Body of pancreas (tissue), 4 donors: Measurements from ENCODE around the gene SPATA46. TPM values are rescaled to one million over a fixed set of nuclear protein-coding genes. Genes with fewer than 3 reads are reported as not detected.

Experiments
- ATAC-seq: fragments of 150-250 bp; one replicate; pipeline ENCODE4 v1.9.1; 2016
- DNase-seq, 4 donors: peaks; one replicate each; pipeline ENCODE4 v3.0.0-alpha.2; 2019
- H3K27ac ChIP-seq, 4 donors: fragments of 200-600 bp; sonication (generic); 1 replicate in 3 of 4; 2 replicates in 1 of 4; pipeline versions ENCODE4 v1.5.1 to v1.6.1; 2016 to 2019; ENCODE audit warnings: mild to moderate bottlenecking in 1 of 4, mixed read lengths in 1 of 4, moderate library complexity in 1 of 4
- H3K27me3 ChIP-seq, 2 donors: fragments of 200-600 bp; sonication (generic); one replicate each; pipeline ENCODE4 v1.6.0; 2016; ENCODE audit warnings: mild to moderate bottlenecking in 1 of 2
- H3K36me3 ChIP-seq, 2 donors: fragments of 200-600 bp; sonication (generic); replicated peaks in 1 of 2; 2 replicates each; pipeline ENCODE4 v1.5.1; 2016; ENCODE audit warnings: low read depth in 2 of 2; ENCODE audit not compliant: insufficient read depth in 1 of 2
- H3K4me1 ChIP-seq: fragments of 200-600 bp; sonication (generic); one replicate; pipeline ENCODE4 v1.6.0; 2016
- H3K4me3 ChIP-seq, 2 donors: fragments of 200-600 bp; sonication (generic); 1 replicate in 1 of 2; 2 replicates in 1 of 2; pipeline ENCODE4 v1.5.1; 2016 to 2019
- H3K9me3 ChIP-seq, 3 donors: fragments of 200-600 bp; sonication (generic); 1 replicate in 2 of 3; 2 replicates in 1 of 3; pipeline ENCODE4 v1.5.1; 2016
- CTCF ChIP-seq, 7 experiments: fragments of 450-650 bp in 4 of 7; fragments of 200-600 bp in 3 of 7; sonication (generic) in 3 of 7; IDR thresholded peaks; one replicate each; pipeline ENCODE4 v1.5.1; 2016 to 2019; ENCODE audit warnings: antibody characterized with exemption in 7 of 7
- POLR2A ChIP-seq, 3 donors: fragments of 450-650 bp; IDR thresholded peaks; one replicate each; pipeline ENCODE4 v1.6.1; 2016; ENCODE audit warnings: antibody characterized with exemption in 3 of 3, mild to moderate bottlenecking in 2 of 3
- WGBS, 2 donors: methylation state at CpG; one replicate each; pipeline ENCODE4 v1.1.5; 2017; 5-methylcytosine and 5-hydroxymethylcytosine counted together
- intact Hi-C: fragments of 100-400 bp; cut with DNase I; formaldehyde crosslinking; loops from one replicate; pipeline ENCODE4 v1.15.1; 2023
- total RNA-seq, 2 donors: library from RNA; depleted of rRNA; stranded (reverse); fragments of >200 nt; gene quantifications; one replicate each; pipeline ENCODE4 v1.1.0, GENCODE V29; 2016

The SPATA46 gene
- total RNA-seq, 2 donors from 2014 or later: not detected

- Histone ChIP-seq H3K4me3 (no peak overlapping the region), H3K36me3 (no peaks in the 10 kb centered on the region), H3K9me3 (no peaks in the 10 kb centered on the region), H3K27ac (no peak overlapping the region), H3K4me1 (no peaks in the 10 kb centered on the region), H3K27me3 (no peaks in the 10 kb centered on the region)
- DNase-seq (no peak), ATAC-seq (no peak)
- TF ChIP-seq CTCF (IDR thresholded peaks at IDR 0.05): no peak
- no peak for TF ChIP-seq POLR2A (IDR thresholded peaks at IDR 0.05)
- intact Hi-C loops: loop anchor here (5.0 kb wide), 1 partner anchor 331 kb away; no protein-coding TSS in a partner anchor
- WGBS, 2 donors: 64 to 79% methylated on average over 8 of the region's 8 CpGs
These were observed 11.5 kb upstream of the SPATA46 start for GRCh38 chr1:162388083-162388594.

DNA sequence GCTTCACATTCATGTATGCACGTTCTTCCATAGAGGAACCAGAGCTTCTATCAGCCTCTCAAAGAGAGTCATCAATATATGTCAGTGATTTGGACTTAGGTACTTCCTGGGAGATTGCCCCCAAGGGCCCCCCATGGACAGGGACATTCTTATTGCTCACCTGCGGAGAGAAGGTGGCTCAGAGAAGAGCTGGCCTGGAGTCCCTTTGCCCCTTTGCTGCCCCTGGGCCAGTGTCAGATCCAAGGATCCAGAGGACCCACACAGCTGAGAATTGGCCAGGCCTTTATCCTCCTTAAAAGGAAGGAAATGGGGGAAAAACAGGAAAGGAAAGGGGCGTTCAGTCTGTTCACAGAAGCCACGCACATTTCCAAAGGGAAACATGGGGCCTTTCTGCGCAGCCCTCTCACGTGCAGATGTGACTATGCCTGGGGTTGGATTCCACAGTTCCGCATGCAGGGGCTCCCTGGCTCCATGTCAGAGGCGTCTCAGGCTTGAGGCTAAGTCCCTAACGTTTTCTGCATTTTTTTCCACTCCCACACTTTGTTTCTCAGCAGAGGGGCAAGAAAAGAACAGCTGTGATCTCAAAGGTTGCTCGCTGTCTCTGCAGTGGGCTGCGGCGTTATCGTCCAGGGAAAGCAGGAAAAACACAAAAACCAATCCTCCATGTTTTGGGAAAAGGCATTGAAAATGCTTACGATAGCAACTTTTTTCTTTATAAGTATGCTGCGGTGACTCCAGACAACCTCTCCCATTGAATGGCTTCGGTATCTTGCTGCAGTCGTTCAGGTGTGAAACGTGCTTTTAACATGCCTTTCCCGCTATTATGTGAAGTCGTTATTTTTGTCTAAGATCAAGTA, 10.8 kb upstream of the SPATA46 start:
- Histone ChIP-seq H3K4me1 (no peaks in the 10 kb centered on the region), H3K27ac (no peak overlapping the region), H3K27me3 (no peaks in the 10 kb centered on the region), H3K4me3 (no peak overlapping the region), H3K9me3 (no peaks in the 10 kb centered on the region), H3K36me3 (no peaks in the 10 kb centered on the region)
- TF ChIP-seq CTCF (IDR thresholded peaks at IDR 0.05) (no peak), POLR2A (IDR thresholded peaks at IDR 0.05) (no peak)
- ATAC-seq (no peak), DNase-seq (no peak)
- intact Hi-C loops: loop anchor here (5.0 kb wide), 1 partner anchor 330 kb away; no protein-coding TSS in a partner anchor
- 75 to 76% methylated on average over 19 to 20 of the region's 20 CpGs for WGBS, 2 donors

DNA sequence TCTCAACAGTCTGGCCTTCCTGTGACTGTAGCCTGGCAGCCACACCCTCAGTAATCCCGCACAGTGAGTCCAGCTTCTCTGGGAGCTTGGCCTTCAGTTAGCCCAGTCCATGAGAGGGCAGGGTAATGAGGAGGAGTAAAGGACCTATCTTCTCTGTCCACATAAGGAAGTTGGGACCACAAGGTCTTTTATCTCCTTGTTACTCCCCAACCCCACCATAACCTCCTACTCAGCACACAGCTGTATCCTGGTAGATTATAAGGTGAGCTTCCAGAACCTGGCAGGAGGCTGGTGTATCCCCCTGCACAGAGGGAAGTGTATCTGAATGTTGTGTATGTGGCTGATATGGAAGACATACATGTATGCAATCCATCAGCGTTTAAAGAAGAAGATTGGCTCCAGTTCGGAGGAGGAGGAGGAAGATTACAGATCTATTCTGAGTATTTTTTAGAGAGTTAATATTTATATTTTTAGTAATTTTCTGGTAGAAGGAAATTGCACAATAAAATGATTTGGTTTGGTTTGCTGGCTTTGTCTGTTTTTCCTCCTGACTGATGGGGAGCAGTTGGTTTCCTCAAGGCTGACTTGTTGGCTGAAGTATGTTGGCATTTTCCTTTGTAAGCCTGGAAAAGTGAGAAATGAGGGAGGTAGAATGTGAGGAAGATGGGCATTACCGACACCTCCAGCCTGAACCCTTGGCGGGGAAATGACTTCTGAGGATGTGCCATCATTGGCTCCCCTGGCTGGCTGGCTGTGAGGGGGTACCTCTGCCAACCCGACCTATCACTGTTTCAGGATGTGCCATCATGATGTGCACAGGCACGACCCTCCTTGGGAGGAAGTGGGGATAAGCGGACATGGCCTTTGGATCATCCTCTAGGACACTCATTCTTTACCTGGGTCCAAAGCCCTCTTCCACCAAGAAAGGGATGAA, 9.9 kb upstream of the SPATA46 start:
- no peaks in the 10 kb centered on the region for H3K4me1 ChIP-seq
- no peak for DNase-seq
- H3K27me3 ChIP-seq: no peaks in the 10 kb centered on the region
- no peak overlapping the region for H3K27ac ChIP-seq
- no peak overlapping the region for H3K4me3 ChIP-seq
- ATAC-seq: no peak
- TF ChIP-seq CTCF (IDR thresholded peaks at IDR 0.05): no peak
- TF ChIP-seq POLR2A (IDR thresholded peaks at IDR 0.05): no peak
- 84 to 85% methylated on average over 8 of the region's 8 CpGs for WGBS, 2 donors
- no peaks in the 10 kb centered on the region for H3K9me3 ChIP-seq
- intact Hi-C loops: loop anchor here (5.0 kb wide), 1 partner anchor 329 kb away; no protein-coding TSS in a partner anchor
- H3K36me3 ChIP-seq: no peaks in the 10 kb centered on the region

DNA sequence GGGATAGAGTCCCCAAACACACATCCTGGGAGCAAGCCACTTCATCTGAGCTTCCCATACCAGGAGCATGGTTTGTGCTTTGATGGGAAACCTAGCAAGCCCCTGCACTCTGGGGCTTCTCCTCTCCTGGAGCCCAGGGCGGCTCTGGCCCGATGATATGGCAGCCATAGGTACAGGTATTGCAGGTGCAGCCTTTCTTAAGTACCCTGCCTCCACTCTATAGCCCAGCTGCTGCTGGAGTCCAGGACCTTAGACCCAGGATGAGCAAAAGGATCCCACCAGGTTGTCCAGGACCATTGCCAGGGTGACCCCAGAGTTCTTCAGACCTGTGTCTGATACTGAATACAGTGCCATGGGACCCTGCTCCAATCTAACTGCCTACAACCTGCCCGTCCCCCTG, 9.0 kb upstream of the SPATA46 start:
- 72 to 100% methylated on average over 2 to 3 of the region's 3 CpGs for WGBS, 2 donors
- no peak for DNase-seq

More for the DNA sequence above, 9.0 kb upstream of the SPATA46 start:
- no peak overlapping the region for H3K4me3 ChIP-seq
- TF ChIP-seq POLR2A (IDR thresholded peaks at IDR 0.05) (no peak), CTCF (IDR thresholded peaks at IDR 0.05) (no peak)
- intact Hi-C loops: loop anchor here (5.0 kb wide), 1 partner anchor 328 kb away; no protein-coding TSS in a partner anchor
- H3K4me1 ChIP-seq: no peaks in the 10 kb centered on the region
- no peaks in the 10 kb centered on the region for H3K36me3 ChIP-seq
- H3K27me3 ChIP-seq: no peaks in the 10 kb centered on the region
- no peak overlapping the region for H3K27ac ChIP-seq
- ATAC-seq: no peak
- H3K9me3 ChIP-seq: no peaks in the 10 kb centered on the region
